ENCODE results near the gene NTHL1. TPM values are rescaled to one million over a fixed set of nuclear protein-coding genes. Genes with fewer than 3 reads are reported as not detected.
"Not testable (repeated sequence)": the region's sequence is repeated elsewhere in the genome, so short reads cannot be mapped to it uniquely, and the experiment has no call there.

NTHL1 gene
- total RNA-seq, 1 experiment from 2014 or later: 35.6 TPM

DNA sequence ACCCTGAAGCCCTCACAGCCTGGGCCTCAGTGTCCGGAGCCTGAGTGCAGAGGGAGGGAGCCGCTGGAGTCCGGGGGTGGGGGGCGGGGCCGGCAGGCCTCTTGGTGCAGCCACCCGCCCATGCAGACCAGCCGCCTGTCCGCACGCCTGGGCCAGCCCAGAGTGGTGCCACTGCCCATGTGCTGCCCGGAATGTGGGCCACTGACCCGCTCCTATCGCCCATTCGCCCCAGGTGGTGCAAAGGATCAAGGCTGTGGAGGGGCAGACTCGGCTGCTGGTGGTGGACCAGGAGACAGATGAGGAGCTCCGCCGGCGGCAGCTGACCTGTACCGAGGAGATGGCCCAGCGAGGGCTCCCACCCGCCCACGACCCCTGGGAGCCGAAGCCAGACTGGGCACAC is 18.3 kb downstream of the NTHL1 start:
- DNase-seq (ENCODE audit: low read depth): no peak

DNA sequence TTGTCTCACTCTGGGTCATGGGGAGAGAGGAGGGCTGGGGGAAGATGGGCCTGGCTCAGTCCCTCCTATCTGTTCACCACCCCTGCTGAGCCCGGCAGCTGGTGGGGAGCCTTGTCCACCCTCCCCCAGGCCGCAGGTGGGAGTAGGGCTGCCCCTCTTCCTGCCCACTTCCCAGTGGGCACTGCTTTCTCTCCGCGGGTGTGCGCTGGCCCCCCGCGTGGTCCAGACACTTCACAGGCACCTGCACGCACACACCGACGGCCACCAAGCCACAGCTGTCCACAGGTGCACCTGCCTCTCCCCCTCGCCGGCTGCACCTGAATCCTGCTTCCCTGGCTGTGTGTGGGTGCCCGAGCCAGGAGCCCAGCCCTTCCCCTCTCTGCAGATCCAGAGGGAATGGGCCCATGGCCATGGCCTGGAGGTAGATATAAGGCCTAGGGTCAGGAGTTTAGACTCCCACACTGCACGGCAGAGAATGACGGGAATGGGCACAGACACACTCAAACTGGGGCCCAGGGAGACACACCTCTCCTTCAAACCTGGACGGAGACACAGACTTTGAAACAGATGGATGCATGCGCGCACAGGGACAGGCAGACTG is 18.9 kb downstream of the NTHL1 start:
- DNase-seq (ENCODE audit: low read depth): no peak

- no peak for DNase-seq (ENCODE audit: low read depth)
Observed at GRCh38 chr16:2028146-2028545, 19.5 kb downstream of the NTHL1 start.

- DNase-seq (ENCODE audit: low read depth): peak; percentile 56
Observed at GRCh38 chr16:2027024-2028010, 20.3 kb downstream of the NTHL1 start.

DNA sequence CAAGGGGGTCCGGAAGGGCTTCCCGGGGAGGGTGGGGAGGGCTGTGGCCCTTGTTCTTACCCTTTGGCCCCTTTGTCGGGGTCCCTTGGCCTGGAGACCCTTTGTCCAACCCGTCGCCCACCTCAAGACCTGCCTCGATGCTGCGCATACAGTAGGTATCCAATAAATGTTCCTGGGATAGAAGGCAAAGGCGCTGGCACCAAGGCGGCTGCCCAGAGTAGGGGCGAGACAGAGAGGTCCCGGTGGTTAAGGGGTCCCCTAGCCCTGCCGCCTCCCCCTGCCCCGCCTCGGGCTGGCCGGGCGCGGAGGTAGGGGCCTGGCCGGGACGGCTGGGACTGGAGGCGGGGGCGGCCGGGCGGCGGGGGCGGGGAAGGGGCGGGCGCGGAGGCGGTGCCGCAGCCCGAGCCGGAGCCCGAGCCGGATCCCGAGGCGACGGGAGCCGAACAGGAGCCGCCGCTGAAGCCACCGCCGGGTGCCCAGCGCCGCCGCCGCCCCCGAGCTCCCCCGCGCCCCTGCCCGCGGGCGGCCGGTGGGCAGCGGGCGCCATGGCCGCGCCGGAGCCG is 21.1 kb downstream of the NTHL1 start, which contains the start of gene NHERF2:
Gene NHERF2, plus strand, starts transcription at position 442 of the 563 bp plus-strand sequence. Its CDS starts 104 bp downstream, at position 546.
- DNase-seq (ENCODE audit: low read depth): no peak

- no peak for DNase-seq (ENCODE audit: low read depth)
Observed at GRCh38 chr16:2025878-2026460, 21.7 kb downstream of the NTHL1 start.

- DNase-seq (ENCODE audit: low read depth): no peak
Observed at GRCh38 chr16:2025251-2025650, 22.4 kb downstream of the NTHL1 start.

GRCh38 chr16:2024032-2024420 is 23.6 kb downstream of the NTHL1 start:
- no peak for DNase-seq (ENCODE audit: low read depth)

DNA sequence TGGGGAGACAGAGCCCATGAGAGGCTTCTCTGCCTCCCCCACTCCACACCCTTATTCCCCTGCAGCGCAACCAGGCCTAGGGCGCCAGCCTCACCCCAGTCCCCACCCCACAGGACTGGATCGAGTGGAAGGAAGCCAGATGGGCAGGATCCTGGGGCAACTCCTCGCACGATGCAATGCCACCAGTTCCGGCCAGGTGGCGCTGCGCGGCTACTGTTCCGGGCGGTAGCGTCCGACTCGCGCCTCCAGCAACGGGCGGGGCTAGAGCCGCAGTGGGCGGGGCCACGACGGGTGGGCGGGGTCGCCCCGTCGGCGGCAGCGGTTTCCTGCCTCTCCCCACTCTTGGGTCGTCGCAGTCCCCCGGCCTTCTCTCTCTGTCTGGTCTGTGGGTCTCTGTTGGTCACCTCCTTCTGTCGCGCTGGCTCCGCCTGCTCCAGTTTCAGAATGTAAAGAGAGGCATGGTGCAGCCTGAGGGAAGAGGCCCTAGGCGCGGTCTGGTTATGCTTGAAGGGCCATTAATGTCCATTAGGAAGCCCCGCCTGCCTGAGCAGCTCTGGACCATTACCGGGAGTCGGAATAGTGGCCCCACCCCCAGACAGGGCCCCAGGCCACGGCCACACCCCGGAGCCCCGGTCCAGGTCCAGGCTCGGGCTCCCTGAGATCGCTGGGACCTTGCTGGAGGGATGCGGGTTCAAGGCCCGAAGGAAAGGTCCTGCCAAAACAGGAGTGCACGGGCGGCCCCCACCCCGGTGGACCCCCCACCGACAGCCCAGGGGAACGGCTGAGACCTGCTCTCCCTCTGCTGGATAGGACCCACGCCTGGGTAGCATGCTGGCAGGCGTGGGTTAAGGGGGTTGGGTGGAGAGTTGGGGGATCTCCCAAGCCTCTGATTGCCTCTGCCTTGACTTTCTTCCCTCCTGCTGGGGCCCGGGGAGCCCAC is 24.3 kb downstream of the NTHL1 start:
- DNase-seq (ENCODE audit: low read depth): peak; percentile 81

GRCh38 chr16:2022723-2023091 is 24.9 kb downstream of the NTHL1 start:
- peak; percentile 48 for DNase-seq (ENCODE audit: low read depth)

DNA sequence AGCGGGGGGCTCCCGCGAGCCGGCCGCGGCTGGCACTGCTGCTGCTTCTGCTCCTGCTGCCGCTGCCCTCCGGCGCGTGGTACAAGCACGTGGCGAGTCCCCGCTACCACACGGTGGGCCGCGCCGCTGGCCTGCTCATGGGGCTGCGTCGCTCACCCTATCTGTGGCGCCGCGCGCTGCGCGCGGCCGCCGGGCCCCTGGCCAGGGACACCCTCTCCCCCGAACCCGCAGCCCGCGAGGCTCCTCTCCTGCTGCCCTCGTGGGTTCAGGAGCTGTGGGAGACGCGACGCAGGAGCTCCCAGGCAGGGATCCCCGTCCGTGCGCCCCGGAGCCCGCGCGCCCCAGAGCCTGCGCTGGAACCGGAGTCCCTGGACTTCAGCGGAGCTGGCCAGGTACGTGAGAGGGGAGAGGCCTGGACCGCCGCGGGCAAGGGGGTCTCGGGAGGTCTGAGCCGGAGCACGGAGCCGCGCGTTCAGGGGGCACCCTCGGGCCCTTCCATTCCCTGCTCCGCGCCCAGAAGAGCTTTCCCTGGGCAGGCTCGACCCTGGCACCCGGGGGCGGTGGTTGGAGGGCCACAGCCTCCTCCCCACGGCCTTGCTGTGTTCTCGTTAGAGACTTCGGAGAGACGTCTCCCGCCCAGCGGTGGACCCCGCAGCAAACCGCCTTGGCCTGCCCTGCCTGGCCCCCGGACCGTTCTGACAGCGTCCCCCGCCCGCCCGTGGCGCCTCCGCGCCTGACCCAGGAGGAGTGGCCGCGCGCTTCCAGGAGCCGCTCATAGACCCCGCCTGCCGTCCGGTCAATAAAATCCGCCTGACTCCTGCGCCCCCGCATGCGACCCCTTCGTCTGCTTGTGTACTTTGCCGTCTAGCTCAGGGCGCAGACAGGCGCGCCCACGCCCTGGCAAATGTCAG is 27.5 kb downstream of the NTHL1 start:
- DNase-seq (ENCODE audit: low read depth): no peak

- no peak for DNase-seq (ENCODE audit: low read depth)
Observed at GRCh38 chr16:2019518-2019920, 28.1 kb downstream of the NTHL1 start, which contains the start of gene NPW. NPW (plus strand) TSS chr16:2019785.

- DNase-seq (ENCODE audit: low read depth): no peak
Observed at GRCh38 chr16:2016407-2016922, 31.2 kb downstream of the NTHL1 start.

- no peak for DNase-seq (ENCODE audit: low read depth)
Observed at GRCh38 chr16:2015947-2016208, 31.8 kb downstream of the NTHL1 start.

- no peak for DNase-seq (ENCODE audit: low read depth)
Observed at GRCh38 chr16:2015117-2015946, 32.3 kb downstream of the NTHL1 start.

GRCh38 chr16:2013527-2013926 is 34.1 kb downstream of the NTHL1 start:
- no peak for DNase-seq (ENCODE audit: low read depth)

DNA sequence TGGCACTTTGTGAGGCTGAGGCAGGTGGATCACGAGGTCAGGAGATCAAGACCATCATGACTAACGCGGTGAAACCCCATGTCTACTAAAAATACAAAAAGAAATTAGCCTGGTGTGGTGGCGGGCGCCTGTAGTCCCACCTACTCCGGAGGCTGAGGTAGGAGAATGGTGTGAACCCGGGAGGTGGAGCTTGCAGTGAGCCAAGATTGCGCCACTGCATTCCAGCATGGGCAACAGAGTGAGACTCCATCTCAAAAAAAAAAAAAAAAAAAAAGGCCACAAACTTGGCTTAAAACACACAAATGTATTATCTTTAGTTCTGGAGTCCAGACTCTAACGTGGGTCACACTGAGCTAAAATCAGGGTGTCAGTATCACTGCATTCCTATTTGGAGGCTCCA is 35.9 kb downstream of the NTHL1 start:
- DNase-seq (ENCODE audit: low read depth): not testable (repeated sequence)

DNA sequence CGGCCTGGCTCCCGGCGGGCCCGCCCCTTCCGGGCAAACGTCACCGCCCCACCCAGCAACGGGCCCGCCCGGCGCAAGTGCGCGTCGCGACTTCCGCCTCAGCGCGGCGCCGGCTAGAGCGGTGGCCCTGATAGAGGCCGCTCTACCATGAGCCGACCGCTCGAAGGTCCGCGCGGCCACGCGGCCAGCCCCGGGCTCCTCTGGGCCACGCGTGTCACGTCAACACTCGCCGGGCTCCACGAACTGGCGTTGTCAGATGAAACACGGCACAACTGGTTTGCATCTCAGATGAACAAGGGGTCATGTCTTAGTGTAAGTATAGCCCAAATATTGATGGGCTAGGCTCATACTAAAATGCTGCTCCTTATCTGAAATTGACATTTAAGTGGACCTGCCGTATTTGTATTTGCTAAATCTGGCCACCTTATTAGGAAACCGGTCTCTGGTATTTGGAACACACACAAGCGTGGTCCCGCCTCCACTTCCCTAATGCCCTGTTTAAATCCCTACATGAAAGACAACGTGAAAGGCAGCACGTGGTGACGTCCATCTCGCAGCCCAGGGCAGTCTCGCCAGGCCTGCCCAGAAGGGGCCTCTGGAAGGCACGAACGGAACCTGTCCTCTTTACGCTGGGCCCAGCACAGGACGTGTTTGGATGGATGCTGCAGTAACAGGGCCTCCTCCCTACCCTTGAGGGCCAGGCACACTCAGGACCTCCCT is 37.7 kb downstream of the NTHL1 start, which contains the start of gene ZNF598:
Gene ZNF598, minus strand, starts transcription at position 31 of the 720 bp plus-strand sequence.
- DNase-seq (ENCODE audit: low read depth): peak; percentile 88
